Stimulated activated CD4-positive, alpha-beta T cell treated with anti-CD3 and anti-CD28 coated beads, Interleukin-1b, Interleukin-23, amount 100 ng/mL, for 1 hour (primary cell): ENCODE results near the gene PHKA2.

Experiments used
- DNase-seq, 2 donors: peaks; one replicate each; pipeline ENCODE4 v3.0.0-alpha.2; 2020; ENCODE audit warnings: low read depth in 2 of 2

PHKA2 gene

DNA sequence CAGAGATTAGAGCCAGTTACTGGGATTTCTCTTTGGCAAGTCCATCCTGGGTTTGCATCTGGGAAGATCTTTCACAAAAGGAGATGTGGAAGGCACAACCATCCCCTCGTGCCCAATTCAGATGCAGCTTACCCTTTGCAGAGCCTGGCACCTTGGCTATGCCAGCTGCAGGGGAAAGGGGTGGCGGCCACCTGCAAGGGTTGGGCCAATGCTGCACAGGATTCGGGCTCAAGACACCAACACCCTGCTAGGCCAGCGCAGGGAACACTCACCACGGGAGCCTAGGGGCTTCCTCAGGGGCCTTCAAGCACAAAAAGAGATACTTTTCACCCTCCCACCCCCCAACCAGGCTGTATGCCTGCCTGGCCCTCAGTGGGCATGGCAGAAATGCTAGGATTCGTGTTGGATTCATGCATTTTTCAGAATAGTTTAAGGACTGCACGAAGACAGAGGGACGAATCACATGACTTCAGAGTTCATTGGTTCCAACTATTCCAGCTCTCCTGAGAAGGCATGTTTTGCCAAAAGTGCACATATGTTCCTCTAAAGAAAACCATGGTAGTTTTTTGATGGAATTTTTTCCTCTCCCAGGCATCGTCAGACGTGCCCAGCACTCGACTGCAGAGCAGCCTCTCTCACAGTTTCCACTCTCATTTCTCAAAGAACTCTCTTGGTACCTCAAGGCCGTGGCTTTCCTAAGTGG, 94.4 kb downstream of the PHKA2 start:
- no peak for DNase-seq

DNA sequence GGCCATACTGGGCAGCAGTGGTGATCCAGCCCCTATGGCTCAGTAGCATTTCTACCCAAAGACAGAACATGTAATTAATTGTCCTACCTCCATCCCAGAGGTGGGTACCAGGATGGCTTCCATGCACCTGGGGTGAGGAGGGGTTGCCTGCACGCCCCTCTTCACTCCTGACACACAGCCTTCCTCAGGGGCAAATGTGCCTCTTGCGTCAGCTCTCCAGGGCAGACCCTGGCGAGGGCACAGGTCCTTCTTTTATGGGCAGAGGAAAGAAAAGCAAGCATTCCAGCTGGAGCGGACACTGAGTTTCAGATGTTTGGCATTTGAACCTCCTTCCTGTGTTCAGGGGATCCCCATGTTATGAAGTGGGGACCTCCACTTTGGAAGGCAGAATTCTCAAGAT, 95.6 kb downstream of the PHKA2 start:
- DNase-seq, result no peak

DNA sequence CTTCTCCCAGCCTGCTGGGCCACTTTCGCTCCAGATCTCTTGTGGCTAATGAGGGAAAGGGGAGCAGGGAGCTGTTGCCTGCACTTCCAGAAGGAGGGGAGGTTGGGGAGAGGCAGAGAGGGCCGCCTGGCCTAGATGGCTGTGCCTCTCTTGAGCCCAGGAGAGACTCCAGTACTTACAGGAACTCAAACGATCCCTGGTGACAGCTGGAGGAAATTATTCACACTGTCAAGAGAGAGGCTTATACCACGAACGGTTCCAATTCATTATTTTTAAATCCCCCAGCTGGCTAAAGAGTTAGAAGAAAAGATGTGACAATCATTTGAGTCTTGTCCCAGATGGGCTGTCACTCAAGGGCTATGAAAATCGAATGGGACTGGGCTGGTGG, 96.1 kb downstream of the PHKA2 start:
- DNase-seq, result no peak

DNA sequence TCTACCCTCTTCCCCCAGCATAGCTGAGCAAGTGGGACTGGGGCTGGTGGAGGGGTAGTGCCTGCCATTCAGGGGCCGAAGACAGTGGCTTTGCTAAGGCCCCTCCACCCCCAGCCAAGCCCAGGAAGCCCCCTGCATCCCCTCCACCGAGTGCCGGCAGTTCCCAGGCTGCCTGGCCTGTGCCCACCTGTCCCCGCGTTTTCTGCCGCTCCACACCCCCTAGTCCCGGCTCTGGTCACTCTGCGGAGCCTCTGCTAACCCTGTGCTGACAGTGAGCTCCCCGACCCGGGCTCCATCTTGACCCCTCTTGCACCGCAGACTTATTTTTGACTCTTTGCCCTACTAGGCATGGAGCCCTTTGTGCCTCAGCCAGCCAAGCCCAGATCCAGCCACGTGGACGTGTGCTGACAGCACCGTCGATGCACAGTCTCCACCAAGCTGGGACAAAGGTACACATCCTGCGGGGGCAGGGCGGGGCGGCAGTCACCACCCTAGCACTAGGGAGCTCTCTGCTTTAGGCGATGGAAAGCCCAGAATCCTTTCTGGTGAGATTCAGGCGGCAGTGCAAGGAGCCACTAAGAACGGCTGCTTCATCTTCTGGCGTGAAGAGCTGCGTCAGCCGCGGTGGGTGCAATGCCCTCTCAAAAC, 96.6 kb downstream of the PHKA2 start:
- no peak for DNase-seq

DNA sequence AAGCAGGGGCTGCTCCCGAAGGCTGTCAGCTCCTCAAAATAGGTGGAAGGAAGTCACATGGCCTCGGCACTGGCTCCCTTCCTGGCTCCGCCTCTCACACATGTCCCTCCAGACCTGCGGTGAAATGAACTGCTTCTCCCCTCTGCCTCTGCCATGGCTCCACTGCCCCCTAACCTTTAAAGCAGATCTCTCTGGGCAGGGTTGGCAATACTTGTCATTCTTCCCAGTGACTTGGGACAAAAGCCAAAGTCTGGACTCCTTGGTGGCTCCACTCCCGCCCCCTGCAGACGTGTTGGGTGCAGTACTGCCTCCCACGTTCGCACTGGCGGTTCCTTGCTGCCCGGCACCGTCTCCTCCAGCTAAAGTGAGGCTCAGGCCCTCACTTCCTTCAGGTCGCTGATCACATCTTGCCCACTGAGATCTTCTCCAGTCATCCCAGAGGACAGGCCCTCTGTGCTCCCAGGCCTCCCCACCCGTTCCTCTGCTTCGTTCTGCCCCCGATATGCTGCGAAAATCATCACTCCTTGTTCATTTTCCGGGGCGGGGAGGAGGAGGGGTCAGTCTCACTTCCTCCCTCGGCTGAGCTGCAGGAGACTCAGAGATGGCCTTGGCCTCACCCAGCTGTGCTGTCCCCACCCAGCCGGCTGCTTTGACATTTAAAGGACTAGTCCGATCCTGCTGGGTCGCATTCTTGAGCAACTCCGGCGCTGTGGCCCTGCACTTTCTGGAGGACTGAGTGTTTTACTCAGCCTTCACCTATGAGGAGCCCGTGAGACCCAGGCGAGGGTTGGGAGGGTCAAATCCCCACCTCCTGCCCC, 97.4 kb downstream of the PHKA2 start:
- DNase-seq, result no peak

DNA sequence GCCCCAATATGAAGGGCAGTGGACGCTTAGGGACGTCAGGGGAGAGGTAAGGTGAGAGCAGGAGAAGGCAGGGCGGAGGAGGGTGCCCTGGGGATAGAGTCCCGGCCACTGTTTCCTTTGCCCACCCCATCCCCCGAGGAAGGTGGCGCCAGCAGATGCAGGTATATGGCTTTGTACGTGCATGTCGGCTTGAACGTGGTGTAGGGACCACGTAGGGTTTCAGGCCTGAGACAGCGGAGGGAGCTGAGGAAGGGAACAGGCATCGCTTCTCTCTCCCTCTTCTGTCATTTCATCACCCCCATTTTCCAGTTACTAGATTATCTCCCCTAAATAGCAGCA, 97.9 kb downstream of the PHKA2 start:
- no peak for DNase-seq

DNA sequence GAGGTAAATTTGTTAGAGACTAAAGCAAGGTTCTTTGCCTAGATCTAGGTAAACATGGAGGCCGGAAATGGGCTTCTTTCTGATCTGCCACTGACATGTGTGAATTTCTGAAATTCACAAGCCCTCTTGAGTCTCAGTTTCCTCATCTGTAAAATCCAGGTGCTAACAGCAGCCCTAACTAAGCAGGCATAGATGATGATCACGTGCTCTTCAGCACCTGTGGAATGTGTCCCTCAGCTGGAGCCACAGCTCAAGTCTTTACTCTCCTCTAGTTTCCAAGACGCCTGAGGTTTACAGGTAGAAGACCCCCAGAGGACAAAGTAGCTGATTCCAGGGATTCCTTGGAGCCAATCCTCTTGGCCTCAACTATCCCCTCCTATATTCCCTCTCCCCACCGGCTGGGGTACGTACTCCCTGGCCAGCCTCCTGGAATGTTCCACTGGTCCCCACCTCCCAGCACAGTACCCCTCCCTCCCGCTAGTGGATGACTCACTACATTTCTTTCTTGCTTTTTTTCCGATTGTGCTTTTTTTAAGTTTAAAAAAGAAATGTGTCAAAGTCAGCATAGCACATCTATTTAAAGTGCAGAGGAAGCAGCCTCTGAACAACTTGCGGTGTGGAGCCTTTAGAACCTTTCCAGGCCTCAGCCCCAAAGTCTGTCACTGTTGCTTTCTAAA, 98.4 kb downstream of the PHKA2 start:
- DNase-seq, result no peak

DNA sequence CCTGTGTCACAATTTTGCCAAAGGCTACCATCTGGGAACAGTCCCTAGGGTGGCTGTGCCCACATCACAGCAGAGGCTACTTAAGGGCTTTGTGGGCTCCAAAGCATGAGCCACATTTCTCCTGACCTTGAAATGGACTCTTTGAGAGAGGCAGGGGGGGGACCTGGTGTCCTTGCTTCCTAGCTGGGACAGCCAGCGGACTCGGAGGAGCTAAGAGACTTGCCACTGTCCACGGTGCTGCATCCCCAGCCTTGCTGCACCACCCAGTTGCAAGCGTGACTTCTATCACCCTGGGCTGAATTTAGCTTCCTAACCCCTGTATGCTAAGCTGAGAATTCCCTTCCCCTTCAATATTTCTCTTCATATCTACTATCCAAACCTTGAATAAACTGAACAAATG, 99.0 kb downstream of the PHKA2 start:
- DNase-seq, result no peak

DNA sequence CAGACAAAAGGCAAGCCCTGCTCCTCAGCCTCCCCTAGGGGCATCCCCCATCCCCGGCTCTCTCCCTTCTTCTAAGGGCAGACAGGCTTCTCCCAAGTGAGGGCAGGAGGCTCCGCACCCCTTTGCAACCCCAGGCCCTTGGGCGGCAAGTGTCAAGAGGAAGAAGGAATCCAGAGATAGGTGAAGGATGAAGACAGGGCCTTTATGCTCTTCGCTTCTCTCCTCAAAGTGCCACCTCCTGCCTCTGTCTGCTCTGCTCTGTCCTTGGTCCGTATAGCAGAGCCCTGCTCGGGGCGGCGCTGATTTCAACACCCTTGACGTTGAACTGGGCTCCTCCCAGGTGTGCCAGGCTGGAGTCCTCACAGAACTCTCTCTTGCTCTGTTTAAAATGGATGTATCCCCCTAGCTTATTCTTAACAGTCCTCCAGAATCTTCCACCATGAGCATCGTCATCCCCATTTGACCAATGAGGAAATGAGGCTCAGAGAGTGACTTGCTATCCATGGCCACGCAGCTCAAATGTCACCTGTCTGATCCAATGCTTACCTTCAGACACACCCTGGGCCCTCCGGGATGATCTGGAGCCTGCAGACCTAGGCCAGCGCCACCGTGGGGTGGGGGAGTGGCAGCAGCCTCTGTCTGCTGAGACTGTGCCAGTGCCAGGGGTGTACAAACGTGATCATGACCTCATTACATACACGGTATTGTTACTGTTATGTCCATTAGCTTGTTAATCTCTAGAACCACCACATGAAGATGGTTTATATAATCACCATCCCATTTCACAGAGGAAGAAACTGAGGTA, 99.8 kb downstream of the PHKA2 start:
- DNase-seq, result no peak

DNA sequence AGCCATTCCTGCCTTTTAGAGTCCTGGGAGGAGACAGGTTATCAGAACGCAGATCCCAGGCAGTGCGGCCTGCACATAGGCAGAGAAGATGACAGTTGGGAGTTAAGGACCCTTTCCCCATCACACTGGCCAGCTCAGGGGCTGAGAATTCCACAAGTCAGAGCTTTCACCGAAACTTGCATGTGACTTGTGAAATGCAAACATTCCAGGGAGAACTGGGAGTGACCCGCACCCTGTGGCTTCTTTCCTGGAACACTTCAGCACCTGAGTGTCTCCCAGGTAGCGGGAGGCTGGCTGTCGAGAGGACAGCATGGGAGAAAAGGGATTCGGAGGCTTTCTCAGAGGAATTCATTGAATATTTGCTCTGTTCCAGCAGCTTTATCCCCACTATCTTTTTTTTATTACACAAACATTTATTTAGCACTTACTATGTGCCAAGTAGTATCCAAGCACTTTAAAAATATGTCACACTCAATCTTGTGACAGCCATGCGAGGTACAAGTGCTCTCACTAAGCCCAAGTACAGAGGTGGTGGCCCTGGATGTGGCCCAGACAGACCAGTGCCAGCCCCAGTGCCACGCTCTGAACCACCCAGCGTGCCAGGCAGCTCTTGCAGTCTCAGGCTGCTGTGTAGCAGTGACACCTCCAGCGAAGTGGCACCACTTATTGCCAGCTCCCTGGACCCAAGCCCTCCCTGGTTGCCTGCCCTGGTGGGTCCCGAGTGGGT, 100.5 kb downstream of the PHKA2 start:
- no peak for DNase-seq

DNA sequence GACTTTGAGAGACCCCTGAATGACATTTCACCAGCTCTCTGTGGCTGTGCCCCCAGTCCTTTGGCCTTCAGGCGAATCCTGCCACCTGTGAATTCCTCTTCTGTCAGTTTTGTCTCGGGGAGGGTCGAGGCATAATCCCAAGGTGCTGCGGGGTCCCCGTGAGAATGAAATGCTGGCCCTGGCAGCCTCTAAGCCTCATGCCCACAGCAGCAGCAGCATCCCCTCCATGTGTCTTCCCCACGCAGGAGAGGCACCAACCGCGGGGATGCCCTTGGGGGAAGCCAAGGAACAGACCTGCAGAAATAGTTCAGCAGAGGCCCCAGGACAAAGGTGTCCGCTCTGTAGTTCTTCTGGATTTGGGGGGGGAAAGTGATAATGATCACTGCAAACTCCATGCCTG, 104.8 kb downstream of the PHKA2 start:
- DNase-seq, result no peak

DNA sequence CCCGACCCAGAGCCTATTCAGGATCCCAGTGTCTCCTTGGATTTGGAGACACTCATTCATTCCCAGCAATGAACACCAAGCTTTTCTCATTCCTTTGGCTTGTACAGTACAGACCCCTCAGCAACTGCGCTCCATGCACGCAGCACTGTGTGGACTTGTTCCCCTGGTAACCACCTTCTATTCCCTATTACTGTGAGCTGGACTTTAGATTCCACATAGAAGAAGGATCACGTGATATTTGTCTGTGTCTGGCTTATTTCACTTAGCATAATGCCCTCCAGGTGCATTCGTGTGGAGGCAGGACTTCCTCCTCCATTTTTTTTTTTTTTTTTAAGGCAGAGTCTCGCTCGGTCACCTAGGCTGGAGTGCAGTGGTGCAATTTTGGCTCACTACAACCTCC, 106.4 kb downstream of the PHKA2 start:
- DNase-seq, result no peak

DNA sequence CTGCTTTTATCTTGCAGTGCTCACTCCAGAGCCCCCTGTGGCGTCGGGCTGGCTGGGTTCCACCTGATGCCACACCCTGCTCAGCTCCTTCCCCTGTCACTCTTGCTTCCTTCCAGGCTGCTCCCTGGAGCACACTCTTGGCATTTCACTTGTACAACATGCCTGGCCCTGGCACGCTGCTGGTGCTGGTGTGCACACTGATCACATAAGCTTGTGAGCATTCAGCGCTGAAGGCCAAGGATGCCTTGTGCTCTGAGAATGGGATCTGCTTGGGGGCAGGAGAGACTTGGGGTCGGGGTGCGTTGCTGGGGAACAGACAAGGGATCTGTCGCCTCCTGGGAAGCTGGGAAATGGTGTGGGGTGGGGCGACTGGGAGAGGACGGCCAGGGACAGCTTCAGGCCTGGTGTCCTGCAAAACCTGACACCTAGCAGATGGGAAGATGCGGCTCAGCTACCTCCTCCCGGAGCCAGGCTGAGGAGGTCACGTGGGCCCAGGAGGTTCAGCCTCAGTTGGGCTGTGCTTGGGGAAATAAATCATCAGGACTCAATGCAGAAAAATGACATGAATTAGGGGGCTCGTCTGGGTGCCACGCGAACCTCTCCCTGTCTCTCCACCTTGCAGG, 108.5 kb downstream of the PHKA2 start:
- DNase-seq, result no peak

DNA sequence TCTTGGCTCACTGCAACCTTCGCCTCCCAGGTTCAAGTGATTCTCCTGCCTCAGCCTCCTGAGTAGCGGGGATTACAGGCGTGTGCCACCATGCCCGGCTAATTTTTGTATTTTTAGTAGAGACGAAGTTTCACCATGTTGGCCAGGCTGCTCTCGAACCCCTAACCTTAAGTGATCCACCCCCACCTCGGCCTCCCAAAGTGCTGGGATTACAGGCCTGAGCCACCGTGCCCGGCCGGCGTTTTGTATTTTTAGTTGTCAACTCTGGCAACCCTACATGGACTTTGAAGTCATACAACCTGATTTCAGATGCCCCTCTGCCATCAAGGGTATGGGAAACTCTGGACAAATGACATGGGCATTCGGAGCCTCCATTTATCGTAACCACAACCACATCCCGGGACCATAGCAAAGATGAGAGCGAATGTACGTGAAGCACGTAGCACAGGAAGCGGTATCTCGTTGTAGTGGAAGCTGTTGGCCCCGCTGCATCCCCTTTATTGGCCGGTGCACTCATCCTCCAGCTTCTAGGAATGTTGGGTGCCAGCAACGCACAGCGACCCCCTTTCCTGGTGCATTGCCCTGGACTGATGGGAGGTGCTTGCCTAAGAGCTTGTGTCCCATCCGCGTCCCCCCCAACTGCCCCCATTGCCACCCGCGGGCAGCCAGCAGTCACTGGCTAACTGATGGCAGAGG, 109.2 kb downstream of the PHKA2 start:
- no peak for DNase-seq

DNA sequence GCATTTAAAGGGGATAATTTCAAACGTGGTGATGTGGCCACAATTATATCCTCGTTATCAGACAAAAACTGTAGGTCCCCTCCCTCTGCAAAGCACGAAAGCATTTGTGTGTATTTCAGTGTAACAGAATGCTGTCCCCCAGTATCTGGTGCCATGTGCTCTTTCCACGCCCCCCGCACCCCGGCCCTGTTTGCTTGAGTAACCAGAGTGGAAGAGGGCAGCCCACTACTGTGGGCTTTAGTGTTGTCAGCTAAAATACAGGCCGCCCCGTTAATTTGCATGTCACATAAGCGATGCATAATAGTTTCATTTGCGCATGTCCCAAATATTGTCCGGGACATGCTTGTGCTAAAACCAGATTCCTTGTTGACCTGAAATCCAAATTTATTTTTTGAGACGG, 110.1 kb downstream of the PHKA2 start:
- no peak for DNase-seq

DNA sequence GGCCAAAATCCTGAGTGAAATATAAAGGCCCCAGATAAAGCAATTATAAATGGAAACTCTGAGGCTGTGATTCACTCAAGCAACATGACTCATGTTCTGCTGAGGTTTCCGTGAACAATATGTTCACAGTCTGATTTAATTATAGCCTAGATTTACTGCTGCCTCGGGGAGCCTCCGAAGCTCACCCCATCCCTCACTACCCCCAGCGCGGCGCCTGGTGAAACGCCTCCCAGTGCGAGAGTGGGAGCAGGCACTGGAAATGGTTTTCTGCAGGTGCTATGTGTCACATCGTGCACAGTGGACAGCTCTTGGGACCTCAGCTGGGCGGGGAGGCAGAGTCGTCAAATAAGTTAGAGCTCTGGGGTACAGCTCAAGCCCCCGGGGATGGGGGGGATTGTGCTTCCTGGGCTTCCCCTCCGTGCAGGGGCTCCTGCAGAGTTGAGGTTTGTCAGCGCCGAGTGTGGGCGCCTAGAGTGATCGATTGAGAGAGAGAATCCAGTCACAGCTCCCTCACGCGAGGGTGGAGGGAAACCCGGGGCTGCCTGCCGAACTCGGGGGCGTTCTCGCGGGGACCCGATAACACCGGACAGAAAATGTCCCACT, 110.6 kb downstream of the PHKA2 start:
- no peak for DNase-seq

DNA sequence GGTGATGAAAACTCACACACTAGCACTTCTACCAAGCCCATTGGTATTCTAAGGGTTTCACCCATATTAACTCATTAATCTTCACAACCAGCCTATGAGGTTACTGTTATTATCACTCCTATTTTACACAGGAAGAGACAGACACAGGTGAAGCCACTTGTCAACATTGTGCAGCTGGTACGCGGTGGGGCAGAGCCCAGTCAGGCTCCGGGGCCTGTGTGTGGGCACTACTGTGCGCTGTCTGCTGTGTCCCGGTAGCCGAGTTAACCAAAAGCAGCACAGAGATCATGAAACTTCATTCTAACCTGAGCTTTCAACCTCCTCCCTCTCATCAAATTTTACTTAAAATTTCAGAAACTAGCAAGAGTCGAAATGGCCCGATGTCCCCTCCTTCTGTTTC, 111.3 kb downstream of the PHKA2 start:
- DNase-seq, result no peak

DNA sequence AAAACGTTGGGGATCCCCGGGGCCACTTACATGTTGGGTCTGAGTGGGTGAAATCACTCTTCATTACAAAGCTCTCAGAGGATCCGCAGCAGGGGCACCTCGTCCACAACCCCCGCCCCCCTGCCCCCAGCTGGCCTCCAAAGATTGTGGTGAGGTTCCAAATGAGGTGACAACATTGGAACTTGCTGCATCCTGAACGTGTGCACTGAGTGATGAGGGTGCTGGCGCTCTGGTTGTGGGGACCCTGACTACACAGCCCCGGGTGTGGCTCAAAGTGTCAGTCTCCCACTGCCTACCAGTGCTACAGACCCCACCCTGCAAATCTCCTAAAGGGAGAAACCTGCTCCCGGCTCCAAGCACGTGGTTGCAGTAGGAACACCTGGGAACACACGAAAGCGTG, 111.9 kb downstream of the PHKA2 start:
- no peak for DNase-seq

DNA sequence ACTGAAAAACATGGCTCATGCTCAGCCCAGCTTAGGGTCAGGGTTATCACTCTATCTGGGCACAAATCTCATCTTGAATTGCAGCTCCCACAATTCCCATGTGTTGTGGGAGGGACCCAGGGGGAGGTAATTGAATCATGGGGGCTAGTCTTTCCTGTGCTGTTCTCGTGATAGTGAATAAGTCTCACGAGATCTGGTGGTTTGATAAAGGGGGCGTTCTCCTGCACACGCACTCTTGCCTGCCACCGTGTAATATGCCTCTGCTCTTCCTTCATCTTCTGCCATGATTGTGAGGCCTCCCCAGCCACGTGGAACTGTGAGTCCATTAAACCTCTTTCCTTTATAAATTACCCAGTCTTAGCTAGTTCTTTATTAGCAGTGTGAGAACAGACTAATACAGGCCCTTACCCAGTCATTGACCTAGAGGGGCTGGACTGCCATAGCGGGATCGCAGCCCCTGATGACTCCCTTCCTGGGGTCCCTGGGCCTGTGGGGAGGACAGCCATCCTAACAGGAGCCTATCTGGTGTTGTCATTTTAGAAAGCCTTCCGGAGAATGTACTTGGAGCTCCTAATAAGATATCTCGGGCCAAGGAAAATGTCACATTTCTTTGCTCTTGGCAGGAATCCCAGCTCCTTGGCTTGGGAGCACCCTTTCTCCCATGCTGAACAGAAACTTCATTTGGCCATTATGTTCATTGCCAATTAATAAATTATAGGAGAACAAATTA, 112.6 kb downstream of the PHKA2 start:
- DNase-seq, result no peak
